CMK (cell line): ENCODE data around the gene NT5DC2.

Experiments used
- DNase-seq: peaks from one replicate; pipeline ENCODE4 v3.0.0-alpha.2; 2010; ENCODE audit warnings: low read depth

Gene NT5DC2

DNA sequence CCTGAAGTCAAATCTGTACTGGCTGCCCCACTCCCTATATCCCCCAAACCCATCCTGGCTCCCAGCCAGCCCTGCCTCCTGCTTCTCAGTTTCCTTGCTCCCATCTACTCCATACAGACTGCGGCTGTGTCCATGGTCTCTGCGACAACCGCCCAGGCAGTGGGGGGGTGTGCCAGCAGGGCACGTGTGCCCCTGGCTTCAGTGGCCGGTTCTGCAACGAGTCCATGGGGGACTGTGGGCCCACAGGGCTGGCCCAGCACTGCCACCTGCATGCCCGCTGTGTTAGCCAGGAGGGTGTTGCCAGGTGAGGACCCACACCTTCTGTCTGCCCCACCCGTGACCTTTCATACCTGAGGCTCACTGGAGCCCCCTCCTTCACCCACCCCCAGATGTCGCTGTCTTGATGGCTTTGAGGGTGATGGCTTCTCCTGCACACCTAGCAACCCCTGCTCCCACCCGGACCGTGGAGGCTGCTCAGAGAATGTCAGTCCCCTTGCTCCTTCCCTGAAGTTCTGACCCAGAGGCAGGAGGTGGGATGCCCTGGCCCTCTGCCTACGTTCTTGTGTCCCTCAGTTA, 23.8 kb downstream of the NT5DC2 start:
- no peak for DNase-seq

DNA sequence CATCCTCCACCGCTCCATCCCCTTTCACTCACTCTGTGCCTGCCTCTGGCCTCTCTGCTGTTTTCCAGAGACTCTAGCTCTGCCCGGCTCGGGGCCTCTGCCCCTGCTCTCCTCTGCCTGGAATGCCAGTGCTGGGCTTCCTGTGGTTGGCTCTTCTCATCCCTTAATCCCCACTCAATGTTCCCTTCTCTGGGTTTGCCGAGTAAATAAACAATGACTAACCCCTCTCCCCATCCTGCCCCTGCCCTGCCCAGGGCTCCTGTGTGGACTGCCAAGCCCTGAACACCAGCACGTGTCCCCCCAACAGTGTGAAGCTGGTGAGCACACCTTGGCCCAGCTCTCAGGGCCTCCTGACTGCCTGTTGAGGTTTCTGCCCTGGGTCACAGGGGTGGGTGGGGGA, 26.3 kb downstream of the NT5DC2 start:
- DNase-seq = no peak

DNA sequence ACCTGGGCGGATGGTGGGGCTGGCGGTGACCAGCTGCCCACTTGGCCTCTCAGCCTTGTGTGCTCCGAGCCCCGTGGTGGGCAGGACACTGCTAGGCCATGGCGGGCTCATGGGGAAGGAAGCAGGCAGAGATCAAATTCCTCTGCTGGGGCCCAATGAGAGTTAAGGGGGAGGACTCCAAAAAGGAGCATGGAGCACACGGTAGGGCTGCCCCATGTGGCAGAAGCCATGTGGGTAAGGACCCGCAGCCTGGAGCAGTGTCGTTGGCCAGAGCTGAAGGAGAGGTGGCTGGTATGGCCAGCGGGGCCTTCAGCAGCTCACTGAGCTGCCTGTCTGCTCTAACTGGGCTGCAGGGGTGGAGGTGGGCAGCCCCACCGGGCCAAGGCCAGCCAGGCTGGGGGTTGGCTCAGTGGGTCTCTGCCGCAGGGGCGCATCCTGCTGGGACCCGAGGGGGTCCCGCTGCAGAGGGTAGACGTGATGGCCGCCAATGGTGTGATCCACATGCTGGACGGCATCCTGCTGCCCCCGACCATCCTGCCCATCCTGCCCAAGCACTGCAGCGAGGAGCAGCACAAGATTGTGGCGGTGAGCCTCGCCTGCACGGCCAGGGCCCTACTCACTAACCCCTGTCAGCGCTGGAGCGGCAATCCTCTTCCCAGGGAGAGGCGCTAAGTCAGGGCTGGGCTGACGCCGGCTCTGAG, 27.2 kb downstream of the NT5DC2 start:
- no peak for DNase-seq

DNA sequence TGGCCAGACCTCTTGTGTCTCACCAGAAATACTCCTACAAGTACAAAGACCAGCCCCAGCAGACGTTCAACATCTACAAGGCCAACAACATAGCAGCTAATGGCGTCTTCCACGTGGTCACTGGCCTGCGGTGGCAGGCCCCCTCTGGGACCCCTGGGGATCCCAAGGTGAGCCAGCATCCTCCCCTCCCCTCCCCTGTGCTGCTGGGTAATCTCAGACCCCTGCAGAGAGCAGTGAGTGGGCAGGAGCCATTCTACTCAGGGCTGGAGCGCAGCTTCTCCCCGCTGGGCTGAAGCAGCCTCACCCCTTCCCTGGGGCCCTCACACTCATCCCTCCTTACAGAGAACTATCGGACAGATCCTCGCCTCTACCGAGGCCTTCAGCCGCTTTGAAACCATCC, 28.7 kb downstream of the NT5DC2 start:
- no peak for DNase-seq

DNA sequence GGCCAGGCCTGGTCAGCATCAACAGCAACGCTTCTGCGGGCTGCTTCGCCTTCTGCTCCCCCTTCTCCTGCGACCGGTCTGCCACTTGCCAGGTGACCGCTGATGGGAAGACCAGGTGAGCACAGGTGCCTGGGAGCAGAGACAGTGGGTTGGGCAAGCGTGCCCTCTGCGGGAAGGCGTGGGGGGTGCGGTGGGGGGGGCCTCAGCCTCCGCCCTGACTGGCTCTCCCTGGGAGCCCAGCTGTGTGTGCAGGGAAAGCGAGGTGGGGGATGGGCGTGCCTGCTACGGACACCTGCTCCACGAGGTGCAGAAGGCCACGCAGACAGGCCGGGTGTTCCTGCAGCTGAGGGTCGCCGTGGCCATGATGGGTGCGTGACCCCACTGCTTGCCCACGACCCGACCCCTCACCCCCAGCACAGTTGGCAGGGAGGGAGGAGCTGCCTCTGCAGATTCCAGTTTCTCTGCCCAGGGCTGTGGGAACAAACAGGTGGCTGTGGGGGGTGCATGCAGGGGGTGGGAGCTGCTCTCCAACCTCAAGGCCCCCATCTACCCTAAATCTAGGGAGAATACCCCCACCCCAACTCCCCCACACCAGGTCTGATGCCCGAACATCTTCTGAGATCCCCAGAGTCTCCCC, 29.8 kb downstream of the NT5DC2 start:
- DNase-seq = no peak

DNA sequence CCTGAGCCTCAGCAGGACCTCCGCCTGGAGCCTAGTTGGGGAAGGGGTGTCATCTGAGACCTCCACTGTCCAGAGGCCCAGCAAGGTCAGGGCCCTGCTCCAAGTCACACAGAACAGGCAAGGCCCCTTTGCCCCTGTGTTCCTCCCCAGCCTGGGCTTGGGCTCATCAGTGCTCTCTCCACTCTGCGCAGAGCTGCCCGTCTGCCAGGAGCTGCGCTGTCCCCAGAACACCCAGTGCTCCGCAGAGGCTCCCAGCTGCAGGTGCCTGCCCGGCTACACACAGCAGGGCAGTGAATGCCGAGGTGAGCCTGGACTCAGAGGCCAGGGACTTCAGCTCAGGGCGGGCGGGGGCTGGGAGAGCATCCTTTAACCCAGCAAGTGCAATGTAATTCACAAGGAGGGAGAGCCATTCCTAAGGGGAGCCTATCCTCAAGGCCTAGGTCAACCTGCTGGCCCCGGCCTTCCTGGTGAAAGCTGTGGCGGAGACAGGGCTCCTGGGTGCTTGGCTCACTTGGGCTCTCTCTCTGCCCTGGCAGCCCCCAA, 30.8 kb downstream of the NT5DC2 start:
- no peak for DNase-seq

DNA sequence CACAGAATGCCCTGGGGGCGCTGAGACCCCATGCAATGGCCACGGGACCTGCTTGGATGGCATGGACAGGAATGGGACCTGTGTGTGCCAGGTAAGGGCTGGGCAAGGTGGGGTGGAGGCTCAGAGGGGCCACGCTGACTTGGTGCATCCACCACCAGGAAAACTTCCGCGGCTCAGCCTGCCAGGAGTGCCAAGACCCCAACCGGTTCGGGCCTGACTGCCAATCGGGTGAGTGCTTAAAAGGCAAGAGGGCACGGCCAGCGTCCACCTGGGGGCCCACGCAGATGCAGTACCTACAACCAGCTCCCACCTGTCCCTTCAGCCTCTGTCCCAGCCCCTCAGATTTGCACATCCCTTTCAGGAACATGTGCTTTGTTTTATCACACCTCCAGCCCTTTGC, 31.7 kb downstream of the NT5DC2 start:
- DNase-seq = no peak

DNA sequence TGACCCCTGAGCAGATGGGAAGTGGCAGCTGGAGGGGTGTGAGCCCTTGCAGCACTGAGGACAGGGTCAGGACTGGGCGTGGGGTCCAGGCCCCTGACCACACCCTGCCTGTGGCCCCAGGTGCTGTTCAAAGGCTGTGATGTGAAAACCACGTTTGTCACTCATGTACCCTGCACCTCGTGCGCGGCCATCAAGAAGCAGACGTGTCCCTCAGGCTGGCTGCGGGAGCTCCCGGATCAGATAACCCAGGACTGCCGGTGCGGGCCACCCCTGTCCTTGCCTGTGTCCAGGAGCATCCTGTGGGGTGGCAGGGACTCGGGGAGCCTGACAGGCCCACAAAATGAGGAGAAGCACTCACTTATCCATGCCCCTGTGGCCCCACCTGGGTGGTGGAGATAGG, 32.6 kb downstream of the NT5DC2 start:
- DNase-seq = no peak

DNA sequence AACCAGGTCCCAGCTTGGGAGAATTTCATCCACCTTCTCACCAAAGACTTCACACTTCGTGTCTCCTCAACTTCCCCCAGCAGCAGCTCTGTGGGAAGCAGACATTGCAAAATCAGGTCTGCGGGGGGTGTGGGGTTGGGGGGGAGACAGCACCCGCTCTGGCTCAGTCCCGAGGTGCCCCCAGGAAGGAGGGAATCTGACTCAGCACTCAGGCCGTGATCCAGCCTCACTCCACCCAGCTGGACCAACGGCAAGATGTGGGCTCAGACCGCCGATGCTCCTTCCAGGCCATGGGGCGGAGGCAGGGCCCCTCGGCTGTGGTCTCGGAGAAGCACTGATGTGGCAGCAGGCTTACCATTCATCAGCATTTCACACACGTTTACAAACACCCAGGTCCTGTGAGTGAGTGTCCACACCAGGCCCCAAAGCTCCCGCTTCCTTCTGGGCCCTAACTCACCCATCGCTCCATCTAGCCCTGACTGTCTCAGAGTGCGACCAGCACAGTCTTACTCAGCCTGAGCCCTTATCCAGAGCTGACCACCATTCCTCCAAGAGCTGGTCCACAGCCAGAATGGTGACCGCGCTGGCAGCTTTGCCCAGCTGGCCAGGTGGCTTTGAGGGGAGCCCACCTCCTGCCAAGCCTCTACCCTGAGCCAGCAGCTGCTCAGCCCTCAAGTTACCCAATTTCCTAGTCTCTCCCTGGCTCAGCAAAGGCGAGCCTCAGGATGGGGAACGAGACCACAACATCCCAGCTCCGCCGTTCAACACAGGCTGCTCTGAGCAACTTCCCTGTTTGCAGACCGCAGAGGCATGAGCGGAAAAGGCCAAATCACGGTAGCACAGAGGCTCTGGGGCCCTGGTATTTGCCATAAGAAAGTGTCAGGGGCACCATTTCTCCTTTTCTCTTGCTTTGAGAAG, 35.3 kb downstream of the NT5DC2 start:
- peak; percentile 70 for DNase-seq

DNA sequence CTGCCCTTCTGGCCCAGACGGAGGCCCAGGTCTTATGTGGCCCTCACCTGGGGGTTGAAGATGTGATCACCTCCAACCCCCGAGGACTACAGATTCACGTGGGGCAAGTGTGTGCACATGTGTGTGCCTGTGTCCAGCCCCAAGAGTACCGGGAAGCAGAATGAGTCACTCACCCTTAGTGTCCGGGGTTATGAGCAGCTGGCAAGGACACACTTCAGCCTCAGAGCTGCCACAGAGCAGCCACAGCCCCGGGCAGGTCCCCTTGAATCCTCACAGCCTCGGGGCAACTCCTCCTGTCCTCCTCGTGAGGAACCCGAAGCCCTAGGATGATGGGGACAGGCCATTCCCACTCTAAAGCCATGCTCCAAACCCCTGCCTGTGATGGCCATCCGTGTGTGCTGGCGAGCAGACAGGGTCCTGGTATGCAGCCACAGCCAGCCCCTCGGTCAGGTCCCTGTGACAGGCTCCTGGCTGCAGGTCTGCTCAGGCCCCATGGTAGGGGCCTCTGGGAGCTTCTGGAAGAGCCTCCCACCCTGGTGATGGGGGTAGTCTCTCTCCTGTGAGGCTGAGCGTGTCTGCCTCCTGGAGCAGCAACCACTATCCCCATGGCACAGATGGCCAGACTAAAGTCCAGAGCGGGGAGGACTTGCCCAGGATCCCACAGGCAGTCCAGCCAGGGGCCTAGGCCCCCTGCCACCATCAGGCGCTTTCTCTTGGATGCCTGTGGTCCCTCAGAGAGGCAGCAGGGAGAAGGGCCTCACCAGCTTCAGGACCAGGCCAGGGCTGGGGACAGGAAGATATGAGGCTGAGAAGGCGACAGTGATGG, 37.7 kb downstream of the NT5DC2 start:
- DNase-seq = no peak

DNA sequence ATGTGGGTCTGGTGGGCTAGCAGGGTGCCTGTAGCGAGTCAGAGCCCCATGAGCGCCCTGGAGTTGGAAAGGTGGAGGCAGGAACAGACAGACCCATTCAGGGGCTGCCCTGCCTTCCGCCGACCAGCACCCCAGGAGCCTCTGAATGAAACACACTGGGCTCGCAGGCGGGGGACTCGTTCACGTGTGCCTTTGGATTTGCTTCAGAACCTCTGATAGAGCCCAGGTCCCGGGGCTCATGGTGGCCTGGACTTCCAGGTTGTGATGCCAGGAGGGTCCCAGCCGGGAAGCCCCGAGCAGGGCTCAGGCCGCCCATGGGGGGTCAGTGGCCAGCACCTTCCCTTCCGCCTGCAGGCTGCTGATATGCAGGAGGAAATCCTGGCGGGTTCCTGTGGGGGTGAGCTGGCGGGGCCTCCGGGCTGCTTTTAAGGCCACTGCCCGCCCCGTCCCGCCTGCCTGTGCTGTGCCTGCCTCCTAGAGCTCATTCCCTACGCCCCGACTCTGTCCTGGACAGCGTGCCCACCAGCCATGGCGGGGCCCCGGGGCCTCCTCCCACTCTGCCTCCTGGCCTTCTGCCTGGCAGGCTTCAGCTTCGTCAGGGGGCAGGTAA, 38.7 kb downstream of the NT5DC2 start, which contains the start of gene STAB1:
TSS of gene STAB1 (plus strand) at position 453 of the 610 bp plus-strand sequence. CDS start at position 529, 76 bp downstream.
- DNase-seq = peak; percentile 71

DNA sequence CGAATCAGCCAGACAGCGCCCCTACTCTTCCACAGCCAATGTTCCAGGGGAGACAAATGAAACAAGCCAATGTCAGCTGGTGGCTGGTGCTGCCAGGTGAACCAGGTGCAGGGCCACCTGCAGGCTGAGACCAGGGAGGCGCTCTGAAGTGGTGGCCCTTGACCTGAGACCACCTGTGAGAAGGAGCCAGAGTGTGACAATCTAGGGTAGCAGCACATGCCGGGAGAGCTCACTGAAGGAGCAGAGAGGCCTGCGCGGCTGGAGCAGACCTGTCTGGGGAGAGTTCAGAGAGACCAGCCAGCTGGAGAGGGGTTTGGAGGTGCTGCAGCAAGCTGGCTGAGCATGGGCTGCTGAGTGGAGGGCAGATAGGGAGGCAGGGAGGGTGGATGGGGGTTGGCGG, 39.2 kb downstream of the NT5DC2 start:
- no peak for DNase-seq

DNA sequence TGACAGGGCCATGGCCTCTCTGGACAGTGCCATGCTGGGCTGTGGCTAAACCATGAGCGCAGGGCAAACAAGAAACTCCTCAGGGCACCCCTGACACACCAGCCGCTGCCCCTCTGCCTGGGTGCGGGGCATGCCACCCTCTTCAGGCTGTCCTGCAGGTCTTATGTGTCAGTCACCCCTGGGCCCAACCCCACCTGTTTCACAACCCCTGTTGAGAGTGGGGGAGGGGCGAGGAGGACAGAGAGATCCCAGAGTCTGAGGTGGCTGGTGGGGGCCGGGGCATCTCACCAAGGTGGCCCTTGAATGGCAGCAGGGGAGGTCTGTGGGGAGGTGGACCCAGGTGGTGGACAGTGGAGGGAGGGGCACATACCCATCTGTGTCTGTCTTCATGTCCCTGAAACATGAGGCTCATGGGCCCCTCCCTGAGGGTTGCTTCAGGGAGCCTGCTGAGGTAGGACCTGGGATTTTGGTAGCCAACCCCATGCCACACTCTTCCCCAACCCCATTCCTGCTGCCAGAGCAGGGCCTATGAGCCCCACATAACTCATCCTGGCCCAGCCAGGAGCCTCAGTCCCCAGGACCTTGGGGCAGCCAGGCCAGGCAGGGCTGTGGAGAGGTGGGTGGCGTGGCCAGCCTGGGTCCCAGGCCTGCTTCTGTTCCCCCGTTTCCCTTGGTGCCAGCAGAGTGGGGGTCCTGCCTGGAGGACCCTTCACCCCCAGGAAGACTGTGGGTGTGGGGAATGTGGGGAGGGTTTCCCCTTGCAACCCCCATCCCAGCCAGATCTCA, 40.2 kb downstream of the NT5DC2 start:
- DNase-seq = no peak

DNA sequence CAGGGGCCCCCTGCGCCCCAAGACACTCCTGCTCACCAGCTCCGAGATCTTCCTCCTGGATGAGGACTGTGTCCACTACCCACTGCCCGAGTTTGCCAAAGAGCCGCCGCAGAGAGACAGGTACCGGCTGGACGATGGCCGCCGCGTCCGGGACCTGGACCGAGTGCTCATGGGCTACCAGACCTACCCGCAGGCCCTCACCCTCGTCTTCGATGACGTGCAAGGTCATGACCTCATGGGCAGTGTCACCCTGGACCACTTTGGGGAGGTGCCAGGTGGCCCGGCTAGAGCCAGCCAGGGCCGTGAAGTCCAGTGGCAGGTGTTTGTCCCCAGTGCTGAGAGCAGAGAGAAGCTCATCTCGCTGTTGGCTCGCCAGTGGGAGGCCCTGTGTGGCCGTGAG, 41.6 kb downstream of the NT5DC2 start:
- DNase-seq = no peak

DNA sequence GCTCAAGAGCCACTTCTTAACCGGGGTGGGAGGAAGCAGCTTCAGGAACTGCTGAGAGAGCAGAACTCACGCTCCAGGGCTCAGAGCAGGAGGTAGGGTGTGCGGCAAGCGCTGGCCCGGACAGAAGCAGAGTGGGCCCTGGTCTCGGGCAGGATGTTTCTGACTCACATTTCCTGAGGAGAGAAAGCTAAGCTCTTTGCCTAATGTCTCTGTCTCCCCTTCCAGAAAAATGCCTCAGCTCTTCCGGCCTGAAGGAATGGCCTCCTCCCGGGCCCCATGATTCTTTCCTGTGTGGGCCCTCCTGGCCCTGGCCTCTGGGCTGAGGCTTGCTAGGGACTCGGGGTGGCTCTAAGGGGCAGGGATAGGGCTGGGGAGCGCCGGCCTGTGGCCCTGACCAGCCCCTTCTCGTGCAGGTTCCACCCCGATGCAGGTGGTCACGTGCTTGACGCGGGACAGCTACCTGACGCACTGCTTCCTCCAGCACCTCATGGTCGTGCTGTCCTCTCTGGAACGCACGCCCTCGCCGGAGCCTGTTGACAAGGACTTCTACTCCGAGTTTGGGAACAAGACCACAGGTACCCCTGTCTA, 42.6 kb downstream of the NT5DC2 start:
- peak; percentile 22 for DNase-seq

DNA sequence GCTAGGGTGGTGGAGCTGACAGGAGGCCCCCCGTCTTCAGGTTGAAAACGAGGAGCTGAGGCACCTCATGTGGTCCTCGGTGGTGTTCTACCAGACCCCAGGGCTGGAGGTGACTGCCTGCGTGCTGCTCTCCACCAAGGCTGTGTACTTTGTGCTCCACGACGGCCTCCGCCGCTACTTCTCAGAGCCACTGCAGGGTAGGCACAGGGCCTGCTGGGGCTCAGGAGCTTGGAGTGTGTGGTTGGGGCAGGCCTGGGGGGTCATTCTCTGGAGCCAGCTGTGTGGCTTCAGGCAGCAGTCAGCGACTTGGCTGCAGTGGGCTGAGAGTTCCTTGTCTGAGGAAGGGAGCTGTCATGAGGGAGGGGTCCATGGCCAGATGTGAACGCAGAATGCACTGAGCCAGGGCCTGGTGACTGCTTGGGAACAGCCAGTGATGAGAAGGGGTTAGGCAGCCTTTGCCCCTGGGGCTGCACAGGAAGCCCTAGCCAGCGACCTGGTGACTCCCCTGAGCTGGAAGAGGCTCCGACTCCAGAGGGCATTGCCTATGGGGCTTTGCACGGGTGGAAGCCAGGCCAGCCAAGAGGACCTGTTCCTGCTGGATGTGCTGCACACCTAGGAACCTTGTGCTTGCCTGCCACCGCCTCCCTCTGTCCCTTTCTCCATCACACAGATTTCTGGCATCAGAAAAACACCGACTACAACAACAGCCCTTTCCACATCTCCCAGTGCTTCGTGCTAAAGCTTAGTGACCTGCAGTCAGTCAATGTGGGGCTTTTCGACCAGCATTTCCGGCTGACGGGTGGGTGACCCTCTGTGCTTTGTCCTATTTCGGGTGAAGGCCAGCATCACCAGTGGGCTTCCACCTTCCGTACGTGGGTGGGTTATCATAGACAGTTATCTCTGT, 43.4 kb downstream of the NT5DC2 start:
- no peak for DNase-seq

DNA sequence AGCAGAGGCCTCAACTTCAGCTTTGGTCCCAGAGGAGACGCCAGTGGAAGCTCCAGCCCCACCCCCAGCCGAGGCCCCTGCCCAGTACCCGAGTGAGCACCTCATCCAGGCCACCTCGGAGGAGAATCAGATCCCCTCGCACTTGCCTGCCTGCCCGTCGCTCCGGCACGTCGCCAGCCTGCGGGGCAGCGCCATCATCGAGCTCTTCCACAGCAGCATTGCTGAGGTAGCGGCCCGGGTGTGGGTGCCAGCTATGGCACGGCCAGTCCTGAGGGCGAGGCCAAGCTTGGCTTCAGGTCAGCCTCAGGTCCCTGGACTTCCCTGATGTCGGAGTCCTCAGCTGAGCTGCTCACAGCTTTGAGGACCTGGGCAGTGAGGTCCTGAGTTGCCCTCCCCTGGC, 44.2 kb downstream of the NT5DC2 start:
- no peak for DNase-seq

DNA sequence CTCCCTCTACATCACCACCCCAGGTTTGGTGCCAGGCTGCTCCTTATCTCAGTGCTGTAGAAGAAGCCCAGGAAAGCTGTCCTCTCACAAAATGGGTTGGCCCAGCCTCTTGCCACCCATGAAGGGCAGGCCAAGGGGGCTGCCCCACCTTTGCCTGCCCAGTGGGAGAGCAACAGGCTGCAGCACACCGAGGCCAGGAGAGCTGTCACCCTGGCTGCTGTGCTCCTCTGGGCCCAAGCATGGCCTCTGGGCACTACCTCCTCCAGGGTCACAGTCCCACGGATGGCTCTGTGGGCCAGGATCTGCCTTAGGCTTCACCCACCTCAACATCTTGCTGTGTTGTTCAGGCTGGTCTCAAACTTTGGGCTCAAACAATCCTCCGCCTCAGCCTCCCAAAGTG, 44.9 kb downstream of the NT5DC2 start:
- no peak for DNase-seq
